ENCODE data around the gene RAD51B. TPM values are rescaled to one million over a fixed set of nuclear protein-coding genes. Genes with fewer than 3 reads are reported as not detected.

RAD51B gene
- total and polyA plus RNA-seq, 2 of the 13 experiments (the other 11 are each of a cell fraction or from before 2014, with no cell fraction given): 7.0 to 9.5 TPM

GRCh38 chr14:68513137-68513536 is 693.6 kb downstream of the RAD51B start:
- Histone ChIP-seq H4K20me1 (ENCODE audit: insufficient read depth, low read length) (no peaks in the 10 kb centered on the region), H3K27ac (ENCODE audit: extremely low read length, insufficient read depth, low read length) (no peak overlapping the region), H3K9me3 (ENCODE audit: low read length) (no peaks in the 10 kb centered on the region), H3K27me3 (ENCODE audit: control insufficient read depth in 1 of 2, insufficient read depth in 2 of 2, low read length in 2 of 2) (no peaks in the 10 kb centered on the region), H3K4me2 (ENCODE audit: low read depth, low read length) (no peak overlapping the region), H3K4me1 (ENCODE audit: insufficient read depth, low read length) (peaks cover 38% of the 10 kb centered on the region), H3K4me3 (replicated peaks in 1 of 3; ENCODE audit: insufficient read depth in 1 of 3, low read depth in 2 of 3, low read length in 3 of 3) (no peak overlapping the region), H3K9ac (ENCODE audit: insufficient read depth, low read depth, low read length) (no peak overlapping the region), H2AFZ (ENCODE audit: low read length) (no peak overlapping the region), H3K36me3 (replicated peaks in 1 of 2; ENCODE audit: control insufficient read depth in 1 of 2, insufficient read depth in 2 of 2, low read length in 2 of 2) (no peaks in the 10 kb centered on the region), H3K79me2 (ENCODE audit: insufficient read depth, low read length) (no peaks in the 10 kb centered on the region)
- ChIA-PET POLR2A (no interaction called here), CTCF (ENCODE audit: low intra/inter-chr PET ratio, low total read pairs) (no interaction called here)
- FAIRE-seq (no peak), ATAC-seq (no peak), DNase-seq (ENCODE audit: low spot score) (no peak)
- TF ChIP-seq MNT (IDR thresholded peaks at IDR 0.05) (0 out of 2 replicates have a peak, but pooled peaks have one; percentile 45), IRX3 (CRISPR knock-in tag; IDR thresholded peaks at IDR 0.05; ENCODE audit: borderline replicate concordance, low read depth) (no peak)
- intact Hi-C loops (cut with micrococcal nuclease; ENCODE audit: unreplicated experiment) (no loop called here), in situ Hi-C loops (cut with HindIII; ENCODE audit: extremely low pct_ligation_motif_present, low pct_unique_long_range_greater_than_20kb) (no loop called here)
- 94% methylated on average over 2 of the region's 2 CpGs for WGBS (ENCODE audit: low lambda C conversion rate)
- no TSS peak for BruUV-seq (replicated peaks)

GRCh38 chr14:68513838-68514607 is 694.4 kb downstream of the RAD51B start:
- Histone ChIP-seq H2AFZ (ENCODE audit: low read length) (no peak overlapping the region), H3K4me3 (replicated peaks in 1 of 3; ENCODE audit: insufficient read depth in 1 of 3, low read depth in 2 of 3, low read length in 3 of 3) (no peak overlapping the region), H3K4me2 (ENCODE audit: low read depth, low read length) (no peak overlapping the region), H3K27ac (ENCODE audit: extremely low read length, insufficient read depth, low read length) (no peak overlapping the region), H3K9me3 (ENCODE audit: low read length) (no peaks in the 10 kb centered on the region), H3K4me1 (ENCODE audit: insufficient read depth, low read length) (peaks cover 40% of the 10 kb centered on the region), H3K79me2 (ENCODE audit: insufficient read depth, low read length) (no peaks in the 10 kb centered on the region), H4K20me1 (ENCODE audit: insufficient read depth, low read length) (no peaks in the 10 kb centered on the region), H3K9ac (ENCODE audit: insufficient read depth, low read depth, low read length) (no peak overlapping the region), H3K27me3 (ENCODE audit: control insufficient read depth in 1 of 2, insufficient read depth in 2 of 2, low read length in 2 of 2) (no peaks in the 10 kb centered on the region), H3K36me3 (replicated peaks in 1 of 2; ENCODE audit: control insufficient read depth in 1 of 2, insufficient read depth in 2 of 2, low read length in 2 of 2) (no peaks in the 10 kb centered on the region)
- in situ Hi-C loops (cut with HindIII; ENCODE audit: extremely low pct_ligation_motif_present, low pct_unique_long_range_greater_than_20kb): no loop called here
- ChIA-PET POLR2A (no interaction called here), CTCF (ENCODE audit: low intra/inter-chr PET ratio, low total read pairs) (no interaction called here)
- ATAC-seq (no peak), DNase-seq (ENCODE audit: low spot score) (no peak), FAIRE-seq (no peak)
- 79% methylated on average over 12 of the region's 12 CpGs for WGBS (ENCODE audit: low lambda C conversion rate)
- BruUV-seq (replicated peaks): no TSS peak
- intact Hi-C loops (cut with micrococcal nuclease; ENCODE audit: unreplicated experiment): no loop called here
- TF ChIP-seq ZNF629 (CRISPR knock-in tag; conservative IDR thresholded peaks at IDR 0.05) (peak; percentile 37; the same call in 1 of the 2 replicates), MIXL1 (CRISPR knock-in tag; IDR thresholded peaks at IDR 0.05) (no peak)

Data from HepG2 (cell line).